Large intestine (tissue), 1 donor: ENCODE results near the gene WWC2. TPM values are rescaled to one million over a fixed set of nuclear protein-coding genes. Genes with fewer than 3 reads are reported as not detected.

Experiments used
- polyA plus RNA-seq: library from polyadenylated mRNA; unstranded; fragments of 120-200 nt; gene quantifications from one replicate; pipeline ENCODE4 v1.2.1, GENCODE V29; 2013

The WWC2 gene
- polyA plus RNA-seq, 1 donor: 19.7 TPM

Other genes with a start within 250 kb of the WWC2 start
- 95.8 TPM for gene DCTD, start 181.9 kb upstream of the WWC2 start, polyA plus RNA-seq
- not detected for gene CLDN22, start 221.0 kb downstream of the WWC2 start, polyA plus RNA-seq
- 0.10 TPM for gene CLDN24, start 223.2 kb downstream of the WWC2 start, polyA plus RNA-seq